UCSD-AML1 (cell line): Measurements from ENCODE around the gene INSYN1.

Source experiments
- DNase-seq: peaks from one replicate; lab custom pipeline; 2025; ENCODE audit not compliant: unreplicated experiment; lab: John Stamatoyannopoulos, UW

The INSYN1 gene

GRCh38 chr15:73691396-73691795 lies 61.8 kb downstream of the INSYN1 start:
- DNase-seq = peak; percentile 47

- DNase-seq = no peak
These were observed 64.7 kb downstream of the INSYN1 start for GRCh38 chr15:73688455-73688854.

GRCh38 chr15:73687351-73687750 lies 65.8 kb downstream of the INSYN1 start:
- DNase-seq = no peak

- no peak for DNase-seq
These were observed 66.3 kb downstream of the INSYN1 start for GRCh38 chr15:73686781-73687256.

- DNase-seq = no peak
These were observed 67.2 kb downstream of the INSYN1 start for GRCh38 chr15:73685981-73686380.
